ENCODE measurements around the gene PDE7B. TPM values are rescaled to one million over a fixed set of nuclear protein-coding genes. Genes with fewer than 3 reads are reported as not detected.

Gene PDE7B
- total RNA-seq, 1 experiment from 2014 or later = not detected

DNA sequence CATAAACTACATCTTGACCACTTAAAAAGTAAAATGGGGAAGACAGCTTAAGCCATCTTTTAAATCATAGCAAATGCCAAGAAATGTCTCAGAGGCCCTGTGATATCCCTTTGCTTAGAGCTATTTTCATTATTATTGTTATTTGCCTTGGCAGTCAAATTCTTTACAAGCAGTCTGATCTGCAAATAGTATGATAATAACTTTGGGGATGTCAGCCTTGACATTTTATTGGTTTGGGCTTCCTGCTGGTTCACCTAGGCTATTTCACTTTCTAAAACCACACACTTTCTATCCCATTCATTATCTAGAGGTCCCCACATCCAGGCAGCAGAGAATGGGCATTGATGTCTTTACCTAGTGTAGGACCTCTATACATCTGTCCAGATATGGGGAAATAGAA lies 125.1 kb downstream of the PDE7B start:
- Histone ChIP-seq H3K4me1 (ENCODE audit: insufficient read depth, low read length) (no peaks in the 10 kb centered on the region), H4K20me1 (ENCODE audit: low read length) (no peaks in the 10 kb centered on the region), H3K9ac (ENCODE audit: low read length) (no peak overlapping the region), H3K27ac (ENCODE audit: low read length) (no peak overlapping the region), H3K79me2 (ENCODE audit: low read length) (no peaks in the 10 kb centered on the region), H3K9me3 (ENCODE audit: low read length) (no peaks in the 10 kb centered on the region), H3K27me3 (ENCODE audit: low read length) (no peaks in the 10 kb centered on the region), H2AFZ (ENCODE audit: low read length) (no peak overlapping the region), H3K9me2 (replicated peaks; ENCODE audit: low read length) (no peaks in the 10 kb centered on the region), H3K4me2 (ENCODE audit: low read length) (no peak overlapping the region), H3F3A (ENCODE audit: low read length, unreplicated experiment) (no peaks in the 10 kb centered on the region), H3K36me3 (ENCODE audit: low read depth, low read length) (no peaks in the 10 kb centered on the region), H3K4me3 (ENCODE audit: low read length) (no peak overlapping the region)
- ATAC-seq = peak; percentile 67
- DNase-seq = no peak
- ChIA-PET CTCF (no interaction called here), POLR2A (ENCODE audit: unreplicated experiment) (no interaction called here)
- intact Hi-C loops (cut with micrococcal nuclease) = no loop called here
- no peak for TF ChIP-seq EZH2 (IDR thresholded peaks at IDR 0.05; ENCODE audit: low read length, unreplicated experiment)
- no peak for TF ChIP-seq EZH2phosphoT487 (IDR thresholded peaks at IDR 0.05; ENCODE audit: borderline replicate concordance, low read length)
- no peak for TF ChIP-seq CTCF (conservative IDR thresholded peaks at IDR 0.05; ENCODE audit: low read depth, low read length)
- BruUV-seq (replicated peaks) = no TSS peak

- ATAC-seq (no peak), DNase-seq (no peak)
- H3K4me3 ChIP-seq (ENCODE audit: low read length) = no peak overlapping the region
- no peak overlapping the region for H3K27ac ChIP-seq (ENCODE audit: low read length)
- no peaks in the 10 kb centered on the region for H3K9me3 ChIP-seq (ENCODE audit: low read length)
- H3K9ac ChIP-seq (ENCODE audit: low read length) = no peak overlapping the region
- H3K36me3 ChIP-seq (ENCODE audit: low read depth, low read length) = no peaks in the 10 kb centered on the region
- H3K27me3 ChIP-seq (ENCODE audit: low read length) = no peaks in the 10 kb centered on the region
- H3K79me2 ChIP-seq (ENCODE audit: low read length) = no peaks in the 10 kb centered on the region
- CTCF ChIA-PET = no interaction called here
- POLR2A ChIA-PET (ENCODE audit: unreplicated experiment) = no interaction called here
- intact Hi-C loops (cut with micrococcal nuclease) = no loop called here
- no peaks in the 10 kb centered on the region for H3K9me2 ChIP-seq (replicated peaks; ENCODE audit: low read length)
- TF ChIP-seq EZH2 (IDR thresholded peaks at IDR 0.05; ENCODE audit: low read length, unreplicated experiment) (no peak), EZH2phosphoT487 (IDR thresholded peaks at IDR 0.05; ENCODE audit: borderline replicate concordance, low read length) (no peak)
- H3K4me2 ChIP-seq (ENCODE audit: low read length) = no peak overlapping the region
- no peak overlapping the region for H2AFZ ChIP-seq (ENCODE audit: low read length)
- no peaks in the 10 kb centered on the region for H4K20me1 ChIP-seq (ENCODE audit: low read length)
- no peaks in the 10 kb centered on the region for H3F3A ChIP-seq (ENCODE audit: low read length, unreplicated experiment)
- no peaks in the 10 kb centered on the region for H3K4me1 ChIP-seq (ENCODE audit: insufficient read depth, low read length)
- BruUV-seq (replicated peaks) = no TSS peak
Observed at GRCh38 chr6:135983093-135983492, 131.6 kb downstream of the PDE7B start.

DNA sequence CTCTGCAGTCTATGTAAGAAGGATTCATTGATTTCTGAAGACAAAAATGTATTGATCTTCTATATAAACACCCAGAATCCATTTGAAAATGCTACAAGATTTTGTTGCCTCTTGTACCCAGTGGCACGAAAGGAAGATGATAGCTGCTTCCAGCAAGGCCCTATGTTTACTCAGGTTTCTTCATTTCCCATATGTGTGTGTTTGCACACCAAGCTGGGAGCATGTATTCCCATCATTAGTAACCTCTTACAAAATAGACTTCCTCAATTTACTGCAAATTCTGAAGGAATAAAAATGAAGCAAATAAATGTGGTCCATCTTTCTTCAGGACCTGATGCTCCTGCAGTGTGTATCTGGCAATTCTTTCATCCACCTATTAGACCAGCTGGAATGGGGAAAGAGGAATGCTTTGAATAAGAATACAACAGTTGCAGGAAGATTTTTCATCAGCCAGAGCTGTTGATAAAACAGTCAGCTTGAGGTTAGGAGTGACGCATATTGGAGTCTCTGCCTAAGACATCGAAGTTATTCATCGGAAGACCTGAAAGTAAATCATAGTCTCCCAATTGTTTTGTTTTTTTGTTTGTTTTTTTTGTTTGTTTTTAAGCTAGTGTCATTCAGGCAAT lies 132.3 kb downstream of the PDE7B start:
- intact Hi-C loops (cut with micrococcal nuclease) = no loop called here
- no peak overlapping the region for H3K4me2 ChIP-seq (ENCODE audit: low read length)
- no peak overlapping the region for H2AFZ ChIP-seq (ENCODE audit: low read length)
- H3K9me2 ChIP-seq (replicated peaks; ENCODE audit: low read length) = no peaks in the 10 kb centered on the region
- H3K9ac ChIP-seq (ENCODE audit: low read length) = no peak overlapping the region
- no peaks in the 10 kb centered on the region for H3K4me1 ChIP-seq (ENCODE audit: insufficient read depth, low read length)
- ATAC-seq = no peak
- TF ChIP-seq CTCF (conservative IDR thresholded peaks at IDR 0.05; ENCODE audit: low read depth, low read length) (no peak), EZH2 (IDR thresholded peaks at IDR 0.05; ENCODE audit: low read length, unreplicated experiment) (no peak), EZH2phosphoT487 (IDR thresholded peaks at IDR 0.05; ENCODE audit: borderline replicate concordance, low read length) (no peak)
- no peaks in the 10 kb centered on the region for H3K79me2 ChIP-seq (ENCODE audit: low read length)
- no peaks in the 10 kb centered on the region for H4K20me1 ChIP-seq (ENCODE audit: low read length)
- CTCF ChIA-PET = no interaction called here
- no peaks in the 10 kb centered on the region for H3K9me3 ChIP-seq (ENCODE audit: low read length)
- BruUV-seq (replicated peaks) = no TSS peak
- no peak overlapping the region for H3K4me3 ChIP-seq (ENCODE audit: low read length)
- H3K36me3 ChIP-seq (ENCODE audit: low read depth, low read length) = no peaks in the 10 kb centered on the region
- POLR2A ChIA-PET (ENCODE audit: unreplicated experiment) = no interaction called here
- no peaks in the 10 kb centered on the region for H3K27me3 ChIP-seq (ENCODE audit: low read length)
- H3F3A ChIP-seq (ENCODE audit: low read length, unreplicated experiment) = no peaks in the 10 kb centered on the region
- DNase-seq = no peak
- no peak overlapping the region for H3K27ac ChIP-seq (ENCODE audit: low read length)
